HepG2 (cell line): Measurements from ENCODE around the gene SERPINF2. TPM values are rescaled to one million over a fixed set of nuclear protein-coding genes. Genes with fewer than 3 reads are reported as not detected.
A peak's percentile ranks its signal among the peaks of the same experiment; 100 is the strongest.

Source experiments
- EED ChIP-seq: sonication (generic); formaldehyde crosslinking; IDR thresholded peaks from 2 replicates; pipeline ENCODE4 v1.5.0; 2020; ENCODE audit warnings: mild to moderate bottlenecking, missing genetic modification reagents
- KDM5A ChIP-seq: fragments of 200-600 bp; sonication (generic); IDR thresholded peaks from 2 replicates; pipeline ENCODE4 v1.7.0; 2018; ENCODE audit warnings: antibody characterized with exemption, mild to moderate bottlenecking, low read length, borderline replicate concordance
- KLF9 ChIP-seq: IDR thresholded peaks from 2 replicates; pipeline ENCODE4 v1.6.1; 2016; ENCODE audit warnings: low read depth
- NFIB ChIP-seq: sonication (generic); formaldehyde crosslinking; IDR thresholded peaks from 2 replicates; pipeline ENCODE4 v1.9.0; 2021; ENCODE audit warnings: missing genetic modification reagents, mild to moderate bottlenecking, borderline replicate concordance
- NFYC ChIP-seq: IDR thresholded peaks from 2 replicates; pipeline ENCODE4 v1.6.1; 2016; ENCODE audit warnings: missing genetic modification reagents, missing compliant biosample characterization
- NONO ChIP-seq, 2 experiments: fragments of 450-650 bp in 1 of 2; sonication (generic) in 1 of 2; formaldehyde crosslinking in 1 of 2; IDR thresholded peaks in 1 of 2; conservative IDR thresholded peaks in 1 of 2; 2 replicates each; pipeline versions ENCODE4 v1.6.1 to v1.8.0; 2017 to 2022; ENCODE audit warnings: mild to moderate bottlenecking in 1 of 2, missing genetic modification reagents in 1 of 2, moderate library complexity in 1 of 2
- PCBP2 ChIP-seq: fragments of 200-400 bp; formaldehyde crosslinking; optimal IDR thresholded peaks from 2 replicates; pipeline ENCODE3; 2018; ENCODE audit warnings: low read length, low read depth; ENCODE audit not compliant: poor library complexity, severe bottlenecking
- REPIN1 ChIP-seq: sonication (generic); formaldehyde crosslinking; IDR thresholded peaks from 2 replicates; pipeline ENCODE4 v1.8.0; 2022; ENCODE audit warnings: missing genetic modification reagents, low read depth, mild to moderate bottlenecking, borderline replicate concordance
- SALL2 ChIP-seq: sonication (generic); formaldehyde crosslinking; IDR thresholded peaks from 2 replicates; pipeline ENCODE4 v1.8.1; 2023; ENCODE audit warnings: mild to moderate bottlenecking, missing genetic modification reagents, inconsistent platforms
- SIX1 ChIP-seq: sonication (generic); formaldehyde crosslinking; IDR thresholded peaks from 2 replicates; pipeline ENCODE4 v1.4.0; 2020; ENCODE audit warnings: missing genetic modification reagents, borderline replicate concordance
- SMAD3 ChIP-seq: sonication (generic); formaldehyde crosslinking; IDR thresholded peaks from 2 replicates; pipeline ENCODE4 v1.4.0; 2020; ENCODE audit warnings: missing genetic modification reagents
- SMARCE1 ChIP-seq: fragments of 450-650 bp; IDR thresholded peaks from 2 replicates; pipeline ENCODE4 v1.6.1; 2017; ENCODE audit warnings: borderline replicate concordance
- THYN1 ChIP-seq: sonication (generic); formaldehyde crosslinking; IDR thresholded peaks from 2 replicates; pipeline ENCODE4 v1.8.1; 2023; ENCODE audit warnings: low read depth, mild to moderate bottlenecking, moderate library complexity, missing genetic modification reagents, borderline replicate concordance
- WIZ ChIP-seq: sonication (generic); formaldehyde crosslinking; IDR thresholded peaks from 2 replicates; pipeline ENCODE4 v1.5.1; 2020; ENCODE audit warnings: mild to moderate bottlenecking, missing genetic modification reagents
- ZFP90 ChIP-seq: sonication (generic); formaldehyde crosslinking; IDR thresholded peaks from 2 replicates; pipeline ENCODE4 v1.8.0; 2022; ENCODE audit warnings: missing genetic modification reagents, mild to moderate bottlenecking, inconsistent platforms, borderline replicate concordance
- ZNF350 ChIP-seq: sonication (generic); formaldehyde crosslinking; IDR thresholded peaks from 2 replicates; pipeline ENCODE4 v1.4.0; 2020; ENCODE audit warnings: mild to moderate bottlenecking, low read depth, missing genetic modification reagents, borderline replicate concordance
- ZNF354B ChIP-seq: sonication (generic); formaldehyde crosslinking; IDR thresholded peaks from 2 replicates; pipeline ENCODE4 v1.8.0; 2022; ENCODE audit warnings: mild to moderate bottlenecking, missing genetic modification reagents
- ZNF556 ChIP-seq: sonication (generic); formaldehyde crosslinking; IDR thresholded peaks from 2 replicates; pipeline ENCODE4 v1.4.0; 2020; ENCODE audit warnings: mild to moderate bottlenecking, missing genetic modification reagents, borderline replicate concordance
- ZNF564 ChIP-seq: sonication (generic); formaldehyde crosslinking; IDR thresholded peaks from 2 replicates; pipeline ENCODE4 v1.8.1; 2023; ENCODE audit warnings: mild to moderate bottlenecking, missing genetic modification reagents
- ZNF570 ChIP-seq: sonication (generic); formaldehyde crosslinking; IDR thresholded peaks from 2 replicates; pipeline ENCODE4 v1.4.0; 2020; ENCODE audit warnings: mild to moderate bottlenecking, missing genetic modification reagents, borderline replicate concordance
- polyA plus RNA-seq, 8 experiments: library from polyadenylated mRNA; depleted of rRNA in 3 of 8; stranded (reverse) in 7 of 8; unstranded in 1 of 8; fragments of >200 nt; fragmentation: Illumina TruSeq in 4 of 8; extraction: Trizol in 4 of 8; gene quantifications; 2 replicates each; pipeline versions ENCODE4 v1.2.1 to v1.2.3, GENCODE V29; 2011 to 2016; ENCODE audit warnings: low read depth in 4 of 8, missing spikeins in 1 of 8, mixed read lengths in 1 of 8; ENCODE audit not compliant: insufficient read depth in 1 of 8
- total RNA-seq, 5 experiments: library from RNA; depleted of rRNA; stranded (reverse); fragments of >200 nt; fragmentation: Illumina TruSeq; extraction: Trizol; gene quantifications; 2 replicates each; pipeline ENCODE4 v1.2.3, GENCODE V29; 2016; ENCODE audit warnings: low read depth in 1 of 5
- TF ChIP-seq, protein P1 (sequence below): sonication (generic); formaldehyde crosslinking; IDR thresholded peaks from 2 replicates; pipeline ENCODE4 v1.4.0; 2020; ENCODE audit warnings: missing genetic modification reagents
- TF ChIP-seq, protein P2 (sequence below): IDR thresholded peaks from 2 replicates; pipeline ENCODE4 v1.6.1; 2016; ENCODE audit warnings: missing compliant biosample characterization, missing genetic modification reagents, borderline replicate concordance
- TF ChIP-seq, protein P3 (sequence below): sonication (generic); formaldehyde crosslinking; IDR thresholded peaks from 2 replicates; pipeline ENCODE4 v1.4.0; 2020; ENCODE audit warnings: missing genetic modification reagents
- TF ChIP-seq, protein P4 (sequence below): sonication (generic); formaldehyde crosslinking; IDR thresholded peaks from 2 replicates; pipeline ENCODE4 v1.5.0; 2020; ENCODE audit warnings: mild to moderate bottlenecking, missing genetic modification reagents, moderate library complexity

The SERPINF2 gene
- total and polyA plus RNA-seq, 2 of the 13 experiments (the other 11 are each of a cell fraction or from before 2014, with no cell fraction given): 309 to 548 TPM

DNA sequence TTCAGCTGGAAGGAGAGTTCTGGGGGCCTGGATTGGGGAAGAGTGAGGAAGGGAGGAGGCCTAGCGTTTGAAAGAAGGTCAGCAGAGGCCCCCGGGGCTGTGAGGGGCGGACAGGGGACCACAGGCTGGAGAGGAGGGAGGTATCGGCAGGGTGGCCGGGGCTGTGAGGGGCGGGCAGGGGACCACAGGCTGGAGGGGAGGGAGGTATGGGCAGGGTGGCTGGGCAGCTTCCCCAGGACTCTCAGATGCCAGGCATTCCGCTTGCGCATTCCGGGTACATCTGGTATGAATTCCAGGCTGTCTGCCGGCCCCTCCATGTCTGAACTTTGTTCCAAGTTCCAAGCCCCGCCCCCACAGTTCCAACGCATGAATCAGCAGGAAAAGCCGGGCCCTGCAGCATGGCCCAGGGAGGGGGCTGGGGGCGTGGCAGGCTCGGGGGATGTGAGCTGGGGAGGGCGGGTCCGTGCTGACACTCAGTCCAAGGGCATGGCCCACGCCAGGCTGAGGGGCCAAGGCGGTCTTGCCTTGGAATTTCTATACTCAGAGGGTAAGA, 28.2 kb upstream of the SERPINF2 start (continued):
- peak; percentile 49; the same call in 1 of the 2 replicates for TF ChIP-seq NFYC (CRISPR knock-in tag)
- TF ChIP-seq KLF9: peak; percentile 87; the same call in 1 of the 2 replicates
- TF ChIP-seq THYN1 (CRISPR knock-in tag): no peak
- TF ChIP-seq SMAD3 (CRISPR knock-in tag): 0 out of 2 replicates have a peak, but pooled peaks have one; percentile 40
- no peak for TF ChIP-seq NONO (IDR thresholded peaks at IDR 0.05)
- peak; percentile 81 for TF ChIP-seq NONO (CRISPR knock-in tag; conservative IDR thresholded peaks at IDR 0.05)
- no peak for TF ChIP-seq EED
- TF ChIP-seq ZFP90: no peak
- no peak for TF ChIP-seq REPIN1 (CRISPR knock-in tag)
- TF ChIP-seq ZNF556 (CRISPR knock-in tag): no peak
- no peak for TF ChIP-seq SIX1 (CRISPR knock-in tag)
- TF ChIP-seq, protein P1, sequence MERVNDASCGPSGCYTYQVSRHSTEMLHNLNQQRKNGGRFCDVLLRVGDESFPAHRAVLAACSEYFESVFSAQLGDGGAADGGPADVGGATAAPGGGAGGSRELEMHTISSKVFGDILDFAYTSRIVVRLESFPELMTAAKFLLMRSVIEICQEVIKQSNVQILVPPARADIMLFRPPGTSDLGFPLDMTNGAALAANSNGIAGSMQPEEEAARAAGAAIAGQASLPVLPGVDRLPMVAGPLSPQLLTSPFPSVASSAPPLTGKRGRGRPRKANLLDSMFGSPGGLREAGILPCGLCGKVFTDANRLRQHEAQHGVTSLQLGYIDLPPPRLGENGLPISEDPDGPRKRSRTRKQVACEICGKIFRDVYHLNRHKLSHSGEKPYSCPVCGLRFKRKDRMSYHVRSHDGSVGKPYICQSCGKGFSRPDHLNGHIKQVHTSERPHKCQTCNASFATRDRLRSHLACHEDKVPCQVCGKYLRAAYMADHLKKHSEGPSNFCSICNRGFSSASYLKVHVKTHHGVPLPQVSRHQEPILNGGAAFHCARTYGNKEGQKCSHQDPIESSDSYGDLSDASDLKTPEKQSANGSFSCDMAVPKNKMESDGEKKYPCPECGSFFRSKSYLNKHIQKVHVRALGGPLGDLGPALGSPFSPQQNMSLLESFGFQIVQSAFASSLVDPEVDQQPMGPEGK (CRISPR knock-in tag): peak; percentile 94
- TF ChIP-seq PCBP2: no peak
- TF ChIP-seq, protein P2, sequence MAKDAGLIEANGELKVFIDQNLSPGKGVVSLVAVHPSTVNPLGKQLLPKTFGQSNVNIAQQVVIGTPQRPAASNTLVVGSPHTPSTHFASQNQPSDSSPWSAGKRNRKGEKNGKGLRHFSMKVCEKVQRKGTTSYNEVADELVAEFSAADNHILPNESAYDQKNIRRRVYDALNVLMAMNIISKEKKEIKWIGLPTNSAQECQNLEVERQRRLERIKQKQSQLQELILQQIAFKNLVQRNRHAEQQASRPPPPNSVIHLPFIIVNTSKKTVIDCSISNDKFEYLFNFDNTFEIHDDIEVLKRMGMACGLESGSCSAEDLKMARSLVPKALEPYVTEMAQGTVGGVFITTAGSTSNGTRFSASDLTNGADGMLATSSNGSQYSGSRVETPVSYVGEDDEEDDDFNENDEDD (CRISPR knock-in tag): no peak
- TF ChIP-seq ZNF350 (CRISPR knock-in tag): no peak
- no peak; the same call in 1 of the 2 replicates for TF ChIP-seq SALL2
- TF ChIP-seq WIZ (CRISPR knock-in tag): no peak
- no peak for TF ChIP-seq SMARCE1
- TF ChIP-seq ZNF354B (CRISPR knock-in tag): no peak
- TF ChIP-seq KDM5A: no peak
- TF ChIP-seq, protein P3, sequence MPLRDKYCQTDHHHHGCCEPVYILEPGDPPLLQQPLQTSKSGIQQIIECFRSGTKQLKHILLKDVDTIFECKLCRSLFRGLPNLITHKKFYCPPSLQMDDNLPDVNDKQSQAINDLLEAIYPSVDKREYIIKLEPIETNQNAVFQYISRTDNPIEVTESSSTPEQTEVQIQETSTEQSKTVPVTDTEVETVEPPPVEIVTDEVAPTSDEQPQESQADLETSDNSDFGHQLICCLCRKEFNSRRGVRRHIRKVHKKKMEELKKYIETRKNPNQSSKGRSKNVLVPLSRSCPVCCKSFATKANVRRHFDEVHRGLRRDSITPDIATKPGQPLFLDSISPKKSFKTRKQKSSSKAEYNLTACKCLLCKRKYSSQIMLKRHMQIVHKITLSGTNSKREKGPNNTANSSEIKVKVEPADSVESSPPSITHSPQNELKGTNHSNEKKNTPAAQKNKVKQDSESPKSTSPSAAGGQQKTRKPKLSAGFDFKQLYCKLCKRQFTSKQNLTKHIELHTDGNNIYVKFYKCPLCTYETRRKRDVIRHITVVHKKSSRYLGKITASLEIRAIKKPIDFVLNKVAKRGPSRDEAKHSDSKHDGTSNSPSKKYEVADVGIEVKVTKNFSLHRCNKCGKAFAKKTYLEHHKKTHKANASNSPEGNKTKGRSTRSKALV (CRISPR knock-in tag): no peak
- TF ChIP-seq NFIB (CRISPR knock-in tag): no peak
- TF ChIP-seq, protein P4, sequence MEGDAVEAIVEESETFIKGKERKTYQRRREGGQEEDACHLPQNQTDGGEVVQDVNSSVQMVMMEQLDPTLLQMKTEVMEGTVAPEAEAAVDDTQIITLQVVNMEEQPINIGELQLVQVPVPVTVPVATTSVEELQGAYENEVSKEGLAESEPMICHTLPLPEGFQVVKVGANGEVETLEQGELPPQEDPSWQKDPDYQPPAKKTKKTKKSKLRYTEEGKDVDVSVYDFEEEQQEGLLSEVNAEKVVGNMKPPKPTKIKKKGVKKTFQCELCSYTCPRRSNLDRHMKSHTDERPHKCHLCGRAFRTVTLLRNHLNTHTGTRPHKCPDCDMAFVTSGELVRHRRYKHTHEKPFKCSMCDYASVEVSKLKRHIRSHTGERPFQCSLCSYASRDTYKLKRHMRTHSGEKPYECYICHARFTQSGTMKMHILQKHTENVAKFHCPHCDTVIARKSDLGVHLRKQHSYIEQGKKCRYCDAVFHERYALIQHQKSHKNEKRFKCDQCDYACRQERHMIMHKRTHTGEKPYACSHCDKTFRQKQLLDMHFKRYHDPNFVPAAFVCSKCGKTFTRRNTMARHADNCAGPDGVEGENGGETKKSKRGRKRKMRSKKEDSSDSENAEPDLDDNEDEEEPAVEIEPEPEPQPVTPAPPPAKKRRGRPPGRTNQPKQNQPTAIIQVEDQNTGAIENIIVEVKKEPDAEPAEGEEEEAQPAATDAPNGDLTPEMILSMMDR: no peak
- TF ChIP-seq ZNF564 (CRISPR knock-in tag): 0 out of 2 replicates have a peak, but pooled peaks have one; percentile 50
- no peak for TF ChIP-seq ZNF570 (CRISPR knock-in tag)
